GM21723 (cell line): ENCODE results near the gene CABLES1.

Source experiments
- ATAC-seq: cut with Tn5 transposase; IDR thresholded peaks from one replicate; pipeline ENCODE4 v1.9.1; 2021; ENCODE audit warnings: mild to moderate bottlenecking, moderate library complexity; ENCODE audit not compliant: unreplicated experiment

CABLES1 gene

DNA sequence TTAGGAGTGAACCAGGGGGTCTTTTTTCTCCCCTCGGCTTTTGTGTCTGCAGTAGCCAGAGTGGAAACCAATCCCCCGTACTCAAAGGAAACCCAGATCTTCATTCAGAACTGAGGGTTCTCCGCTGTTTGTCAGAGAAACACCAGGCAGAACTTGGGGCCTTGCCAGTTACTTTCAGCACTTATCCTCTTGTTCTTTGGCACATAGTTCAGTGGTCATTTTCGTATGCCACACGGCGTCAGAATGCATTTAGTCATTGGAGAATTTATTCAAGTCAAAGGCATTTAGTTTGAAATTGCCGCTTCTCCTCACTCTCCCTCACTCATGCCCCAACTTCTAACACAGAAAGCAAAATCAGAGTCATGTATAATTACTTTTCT, 102.9 kb downstream of the CABLES1 start:
- ATAC-seq: no peak

DNA sequence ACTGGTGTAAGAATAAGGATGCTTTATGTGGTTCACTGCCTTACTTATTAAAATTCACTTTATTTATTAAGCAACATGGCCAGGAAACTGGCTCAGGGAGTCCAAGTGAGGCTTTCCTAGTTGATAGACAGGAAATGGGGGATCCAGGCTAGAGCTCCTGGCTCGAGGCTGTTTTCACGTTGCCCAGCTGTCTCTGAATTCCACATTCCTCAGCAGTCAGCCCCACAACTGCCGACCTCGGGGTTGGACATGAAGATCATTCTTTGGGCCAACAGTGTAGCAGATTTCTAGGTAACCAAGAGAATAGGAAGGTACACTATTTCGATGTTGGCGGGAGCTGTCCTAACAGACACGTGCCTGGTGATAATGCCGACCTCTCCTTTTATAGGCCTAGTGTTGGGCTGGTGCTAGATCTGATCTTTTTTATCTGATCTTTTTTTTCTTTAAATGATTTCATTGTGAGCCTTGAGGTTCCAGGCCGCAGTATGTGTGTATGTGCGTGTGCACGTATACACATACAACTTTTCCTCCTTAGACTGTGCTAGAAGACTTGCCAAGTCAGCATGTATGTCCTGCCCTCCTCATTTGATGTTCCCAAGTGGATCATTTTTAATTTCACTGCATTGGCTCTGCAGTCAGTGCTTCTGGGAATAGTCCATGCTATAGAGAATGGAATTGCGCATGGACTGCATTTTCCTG, 103.5 kb downstream of the CABLES1 start:
- ATAC-seq: no peak

DNA sequence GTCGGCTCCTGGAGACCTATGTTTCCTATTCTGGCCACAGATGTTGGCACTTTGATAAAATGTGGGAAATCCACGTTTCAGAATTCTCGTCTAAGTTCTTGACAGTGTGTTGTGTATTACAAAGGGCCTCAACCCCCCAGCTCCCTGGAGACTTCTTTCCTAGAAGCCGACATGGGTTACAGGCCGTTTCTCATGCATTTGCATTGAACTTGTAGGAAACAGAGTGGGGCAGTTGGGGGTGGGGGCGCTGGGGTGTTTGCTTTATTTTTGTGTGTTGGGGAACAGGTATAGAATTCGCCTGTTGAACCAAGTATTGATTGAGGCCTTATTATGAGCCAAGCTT, 104.0 kb downstream of the CABLES1 start:
- no peak for ATAC-seq

DNA sequence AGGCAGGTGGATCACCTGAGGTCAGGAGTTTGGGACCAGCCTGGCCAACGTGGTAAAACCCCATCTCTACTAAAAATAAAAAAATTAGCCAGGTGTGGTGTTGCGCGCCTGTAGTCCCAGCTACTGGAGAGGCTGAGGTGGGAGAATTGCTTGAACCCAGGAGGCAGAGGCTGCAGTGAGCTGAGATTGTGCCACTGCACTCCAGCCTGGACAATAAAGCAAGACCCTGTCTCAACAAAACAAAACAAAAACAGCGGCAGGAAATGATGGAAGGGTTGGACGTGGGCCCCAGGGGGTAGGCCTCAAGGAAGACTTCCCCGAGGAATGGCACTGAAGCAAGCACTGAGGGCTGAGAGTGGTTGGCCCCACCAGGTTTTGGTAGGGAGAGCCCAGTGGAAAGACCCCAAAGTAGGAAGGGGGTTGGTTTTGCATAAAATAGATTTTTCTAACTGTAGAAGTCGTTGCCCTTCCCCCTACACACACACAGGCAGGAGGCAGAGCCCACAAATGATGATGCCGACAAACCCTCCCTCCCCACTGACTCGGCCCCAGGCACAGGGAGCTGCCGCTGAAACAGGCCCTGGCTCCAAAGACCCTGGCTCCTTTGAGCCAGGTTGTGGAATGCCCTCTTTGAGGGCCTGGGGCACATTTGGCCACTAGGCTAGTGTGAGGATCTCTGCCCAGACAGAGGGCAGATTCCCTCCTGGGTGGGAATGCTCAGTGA, 104.8 kb downstream of the CABLES1 start:
- no peak for ATAC-seq

DNA sequence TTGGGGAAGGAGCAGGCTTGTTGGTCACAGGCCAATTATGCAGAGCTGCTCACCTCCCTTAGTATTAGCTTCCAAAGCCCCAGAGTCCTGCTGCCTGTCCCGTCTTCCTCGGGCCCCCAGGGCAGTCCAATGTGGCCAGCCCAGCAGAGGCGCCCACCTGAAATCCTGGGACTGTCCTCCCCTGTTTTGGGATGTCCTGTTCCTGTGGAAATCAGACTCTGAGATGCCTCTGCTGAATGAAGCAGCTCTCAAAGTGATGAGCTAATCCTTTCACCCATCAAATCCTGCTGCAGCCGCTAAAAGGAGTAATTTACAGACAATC, 105.3 kb downstream of the CABLES1 start:
- no peak for ATAC-seq

DNA sequence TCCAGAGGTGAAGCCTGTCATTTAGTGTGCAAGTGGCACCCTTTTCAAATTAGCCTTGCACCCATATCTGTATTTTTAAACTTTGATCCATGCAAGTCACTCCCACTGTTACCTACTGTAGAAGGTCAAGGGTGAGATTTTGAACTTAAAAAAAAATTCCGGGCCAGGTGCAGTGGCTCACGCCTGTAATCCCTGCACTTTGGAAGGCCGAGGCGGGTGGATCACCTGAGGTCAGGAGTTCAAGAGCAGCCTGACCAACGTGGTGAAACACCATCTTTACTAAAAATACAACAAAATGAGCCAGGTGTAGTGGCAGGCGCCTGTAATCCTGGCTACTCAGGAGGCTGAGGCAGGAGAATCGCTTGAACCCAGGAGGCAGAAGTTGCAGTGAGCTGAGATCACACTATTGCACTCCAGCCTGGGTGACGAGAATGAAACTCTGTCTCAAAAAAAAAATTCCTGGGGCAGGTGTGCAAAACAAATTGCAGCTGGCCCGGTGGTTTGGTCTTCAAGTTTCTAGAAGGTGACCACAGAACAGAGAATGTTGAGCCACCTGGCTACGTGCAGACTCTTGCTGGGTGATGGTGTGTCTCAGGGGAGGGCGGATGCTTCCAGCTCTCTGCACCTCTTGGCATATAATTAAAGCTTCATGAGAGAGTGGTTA, 106.7 kb downstream of the CABLES1 start:
- ATAC-seq: peak; percentile 86

DNA sequence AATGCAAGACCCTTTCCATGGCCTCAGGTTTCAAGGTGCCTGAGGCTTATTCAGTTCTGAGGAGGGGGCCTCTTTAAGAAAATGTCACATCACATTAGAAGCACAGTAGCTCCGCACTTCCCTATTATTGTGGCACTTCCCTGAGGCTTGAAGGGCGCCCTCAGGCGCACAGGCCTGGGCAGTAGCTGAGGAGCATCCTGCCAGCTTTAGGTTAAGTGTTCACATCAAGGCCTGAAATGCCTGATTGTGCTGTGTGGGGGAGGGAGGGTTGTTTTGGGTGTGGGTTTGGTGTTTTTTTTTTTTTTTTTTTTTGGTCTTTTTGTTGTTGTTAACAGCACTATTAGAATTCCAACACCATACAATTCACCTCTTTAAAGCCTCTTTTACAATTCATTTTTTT, 107.9 kb downstream of the CABLES1 start:
- ATAC-seq: no peak

DNA sequence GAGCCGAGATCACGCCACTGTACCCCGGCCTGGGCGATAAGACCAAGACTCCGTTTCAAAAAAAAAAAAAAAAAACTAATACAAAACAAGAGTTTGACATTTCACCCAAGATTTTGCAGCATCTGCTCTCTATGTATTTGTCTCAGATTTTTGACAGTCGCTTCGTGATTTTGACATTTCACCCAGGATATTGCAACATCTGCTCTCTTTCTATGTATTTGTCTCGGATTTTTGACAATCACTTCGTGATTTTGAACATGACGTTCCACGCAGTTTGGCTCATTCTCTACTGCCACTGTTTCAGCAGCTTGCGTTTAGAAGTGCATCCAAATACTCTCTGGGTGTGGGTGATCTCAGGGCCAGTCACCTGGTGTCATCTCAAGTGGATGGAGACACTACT, 108.5 kb downstream of the CABLES1 start:
- no peak for ATAC-seq

DNA sequence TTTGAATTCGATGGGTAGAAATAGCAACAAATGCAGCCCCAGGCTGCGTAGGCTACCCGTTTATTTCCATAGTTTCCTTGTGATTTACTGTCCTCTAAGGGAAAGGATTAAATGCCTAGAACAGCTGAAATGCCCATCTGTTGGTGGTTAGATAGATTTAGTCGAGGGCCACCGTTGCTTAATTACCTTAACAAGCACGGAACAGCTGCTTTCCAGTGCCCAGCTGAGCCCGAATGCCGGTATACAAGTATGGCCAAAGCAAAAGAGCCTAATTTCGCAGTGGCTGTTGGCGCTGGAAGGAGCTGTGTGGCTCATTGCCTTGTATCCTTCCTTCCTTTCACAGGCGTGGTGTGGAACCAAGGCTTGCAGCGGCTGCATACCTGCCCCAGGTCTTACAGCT, 109.1 kb downstream of the CABLES1 start:
- no peak for ATAC-seq

DNA sequence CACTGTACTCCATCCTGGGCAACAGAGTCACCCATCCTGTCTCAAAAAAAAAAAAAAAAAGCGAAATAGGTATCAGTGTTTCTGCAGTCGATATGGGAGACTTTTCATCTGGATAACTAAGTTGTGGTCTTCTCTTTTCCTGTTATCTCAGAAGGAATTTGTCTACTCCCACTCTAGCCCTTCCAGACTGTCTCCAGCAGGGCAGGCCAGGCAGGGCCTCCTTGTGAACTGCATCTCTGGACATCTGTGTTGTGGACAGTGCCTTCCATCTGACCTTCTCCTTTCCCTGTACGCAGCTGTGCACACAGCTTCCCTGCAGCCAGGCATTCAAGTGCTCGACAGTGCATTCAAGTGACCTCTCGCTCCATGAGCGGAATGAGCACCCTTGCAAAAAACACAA, 110.2 kb downstream of the CABLES1 start:
- no peak for ATAC-seq

DNA sequence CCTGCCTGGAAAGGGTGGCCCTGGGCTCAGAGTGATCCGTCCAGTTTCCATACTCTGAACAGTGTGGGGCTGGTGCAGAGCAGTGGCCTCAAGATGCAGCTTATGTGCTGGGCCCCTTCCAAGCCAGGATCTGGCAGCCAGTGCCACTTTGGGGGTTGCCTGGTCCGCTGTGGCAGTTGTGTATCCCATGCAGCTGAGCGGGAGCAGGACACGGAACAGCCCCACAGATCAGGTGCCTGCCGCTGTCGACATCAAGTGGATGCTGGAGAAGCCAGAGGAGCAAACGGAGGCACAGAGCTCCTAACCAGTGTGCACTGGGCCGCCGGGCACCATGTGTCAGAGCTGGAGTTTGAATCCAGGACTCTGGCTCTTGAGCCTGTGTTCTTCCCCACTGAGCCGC, 112.0 kb downstream of the CABLES1 start:
- no peak for ATAC-seq

DNA sequence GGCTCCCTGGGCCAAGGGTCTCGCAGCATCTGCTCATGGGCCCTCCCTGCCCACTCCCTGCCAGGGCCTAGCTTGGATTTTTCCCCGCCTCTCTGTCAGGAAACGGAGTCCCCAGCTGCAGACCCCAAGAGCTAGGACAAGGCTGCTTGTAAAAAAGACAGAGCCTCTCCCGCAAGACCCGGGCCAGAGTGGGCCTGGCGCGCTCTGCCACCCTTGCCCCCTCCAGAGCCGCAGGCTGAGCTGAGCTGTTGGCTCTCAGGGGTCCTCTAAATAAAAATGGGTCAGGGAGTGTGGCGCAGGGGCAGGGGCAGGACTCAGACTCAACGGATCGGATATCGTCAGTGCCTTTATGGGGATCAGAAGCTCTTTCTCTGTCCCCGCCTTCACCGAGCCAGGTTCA, 112.6 kb downstream of the CABLES1 start:
- ATAC-seq: no peak

DNA sequence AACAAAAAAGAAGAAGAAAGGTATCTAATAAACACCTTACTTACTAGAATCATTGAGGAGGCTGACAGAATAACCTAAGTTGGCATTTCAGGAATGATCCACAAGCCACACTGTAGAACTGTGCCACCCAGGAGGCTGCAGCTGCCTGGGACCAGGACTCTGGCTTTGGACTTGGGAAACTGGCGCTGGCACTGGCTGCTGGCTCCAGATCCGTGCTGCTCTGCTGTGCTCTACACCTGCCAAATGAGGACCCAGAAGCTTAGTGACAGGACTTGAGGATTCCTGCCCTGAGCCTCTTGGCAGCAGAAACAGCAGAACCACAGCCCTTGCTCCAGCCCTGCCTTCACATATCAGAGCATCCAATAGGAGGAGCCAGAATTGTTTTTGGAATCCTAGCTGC, 113.5 kb downstream of the CABLES1 start:
- no peak for ATAC-seq

DNA sequence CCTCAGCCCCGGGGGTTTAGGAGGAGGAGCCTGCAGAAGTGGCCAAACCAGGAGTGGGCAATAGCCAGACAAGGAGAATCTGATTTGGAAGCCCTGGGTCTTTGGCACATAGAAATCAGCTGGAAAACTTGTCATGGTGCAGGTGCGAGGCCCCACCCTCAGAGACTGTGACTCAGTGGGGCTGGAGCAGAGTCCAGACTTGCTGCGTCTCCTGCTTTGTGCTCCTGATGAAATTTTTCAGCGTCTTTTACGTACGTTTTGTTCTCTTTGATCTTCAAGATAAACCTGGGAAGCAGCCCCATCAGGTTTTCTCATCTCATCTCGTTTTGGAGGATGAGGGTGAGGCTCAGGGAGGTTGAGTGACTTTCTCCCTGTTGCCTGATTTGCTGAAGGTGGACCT, 114.1 kb downstream of the CABLES1 start:
- ATAC-seq: no peak

DNA sequence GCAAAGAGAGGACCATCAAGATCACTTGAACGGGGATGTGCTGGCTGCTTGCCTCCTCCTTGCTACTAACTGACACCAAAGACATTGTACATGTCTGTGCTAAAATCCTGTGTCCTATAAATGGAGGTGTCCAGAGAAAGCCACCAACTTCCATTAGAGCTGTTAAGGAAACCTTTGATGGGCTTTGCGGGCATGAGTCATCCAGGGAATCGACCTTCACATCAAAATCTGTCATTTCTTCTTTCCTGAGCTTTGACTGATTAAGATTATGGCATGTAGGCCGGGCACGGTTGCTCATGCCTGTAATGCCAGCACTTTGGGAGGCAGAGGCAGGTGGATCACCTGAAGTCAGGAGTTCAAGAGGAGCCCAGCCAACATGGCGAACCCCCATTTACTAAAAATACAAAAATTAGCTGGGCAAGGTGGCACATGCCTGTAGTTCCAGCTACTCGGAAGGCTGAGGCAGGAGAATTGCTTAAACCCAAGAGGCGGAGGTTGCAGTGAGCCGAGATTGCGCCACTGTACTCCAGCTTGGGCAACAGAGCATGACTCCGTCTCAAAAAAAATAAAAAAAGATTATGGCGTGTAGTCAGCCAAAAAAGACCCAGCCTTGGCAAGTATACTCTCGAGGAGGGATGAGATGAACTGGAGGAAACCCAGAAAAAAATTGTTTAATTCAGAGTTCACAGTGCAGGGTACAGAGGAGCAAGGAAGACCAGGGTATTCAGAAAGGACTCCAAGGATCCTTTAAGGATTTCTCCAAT, 115.8 kb downstream of the CABLES1 start:
- ATAC-seq: no peak

DNA sequence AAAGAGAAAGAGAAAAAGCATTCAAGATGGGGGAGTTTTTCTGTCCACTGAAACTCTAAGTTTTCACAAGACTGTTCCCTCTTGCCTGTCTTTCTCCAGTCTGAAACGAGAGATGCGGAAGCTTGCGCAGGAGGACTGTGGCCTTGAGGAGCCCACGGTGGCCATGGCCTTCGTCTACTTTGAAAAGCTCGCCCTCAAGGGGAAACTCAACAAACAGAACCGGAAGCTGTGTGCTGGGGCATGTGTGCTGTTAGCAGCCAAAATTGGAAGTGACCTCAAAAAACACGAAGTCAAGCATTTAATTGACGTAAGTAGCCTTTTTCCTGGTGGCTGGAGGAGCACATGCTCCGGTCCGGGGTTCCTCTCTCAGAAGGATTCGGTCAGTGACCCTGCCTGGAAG, 118.3 kb downstream of the CABLES1 start:
- no peak for ATAC-seq

DNA sequence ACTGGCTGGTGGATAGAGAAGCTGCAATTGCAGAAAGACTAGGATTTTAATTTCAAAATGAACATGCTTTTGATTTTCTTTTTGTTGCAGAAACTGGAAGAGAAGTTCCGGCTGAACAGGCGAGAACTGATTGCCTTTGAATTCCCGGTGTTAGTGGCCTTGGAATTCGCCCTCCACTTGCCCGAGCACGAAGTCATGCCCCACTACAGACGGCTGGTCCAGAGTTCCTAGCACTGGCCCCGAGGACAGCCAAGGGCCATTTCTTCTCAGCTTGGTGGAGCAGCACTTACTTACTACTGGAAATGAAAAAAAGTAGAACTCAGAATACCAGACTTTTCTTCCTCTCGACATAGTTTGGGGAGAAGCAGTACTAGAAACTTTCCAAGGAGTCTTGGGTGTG, 121.9 kb downstream of the CABLES1 start:
- ATAC-seq: no peak

DNA sequence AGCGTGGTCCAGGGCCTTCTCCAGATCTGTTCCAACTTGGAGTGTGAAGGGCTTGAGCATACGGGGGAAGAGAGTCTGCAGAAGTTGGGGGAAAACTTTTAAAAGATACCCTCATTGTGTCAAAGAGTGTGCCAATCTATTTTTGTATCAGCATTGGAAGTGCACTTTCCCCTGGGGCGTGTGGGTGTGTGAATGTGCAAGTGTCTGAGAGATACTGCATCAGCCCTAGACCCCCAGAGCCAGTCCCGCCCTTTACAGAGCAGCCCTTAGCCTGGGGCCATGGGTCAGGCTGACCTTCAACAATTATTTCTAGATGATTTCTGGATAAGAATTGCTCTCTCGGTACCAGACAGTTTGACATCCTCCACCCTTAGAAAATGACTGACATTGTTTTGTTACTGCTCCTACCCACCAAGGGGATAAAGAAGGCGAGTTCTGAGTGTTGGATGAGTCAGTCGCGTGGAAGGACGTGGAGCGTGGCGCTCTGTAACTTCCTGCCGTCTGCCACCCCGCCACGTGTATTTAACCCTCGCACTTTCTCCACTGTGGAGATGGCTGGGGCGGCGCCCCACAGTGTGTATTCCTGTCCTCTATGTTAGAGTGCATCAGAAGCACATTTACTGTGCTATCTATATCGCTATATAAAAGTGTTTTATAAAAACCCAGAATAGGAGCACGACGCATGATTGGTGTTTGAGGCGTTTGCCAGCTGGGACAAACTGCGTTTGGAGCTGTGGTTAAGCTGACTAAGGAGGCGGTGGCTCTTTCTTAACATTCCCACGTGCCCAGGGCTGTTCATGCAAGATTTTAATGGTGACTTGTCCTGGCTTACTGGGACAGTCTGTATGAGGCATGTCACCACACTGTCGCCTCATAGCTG, 122.6 kb downstream of the CABLES1 start:
- ATAC-seq: no peak

DNA sequence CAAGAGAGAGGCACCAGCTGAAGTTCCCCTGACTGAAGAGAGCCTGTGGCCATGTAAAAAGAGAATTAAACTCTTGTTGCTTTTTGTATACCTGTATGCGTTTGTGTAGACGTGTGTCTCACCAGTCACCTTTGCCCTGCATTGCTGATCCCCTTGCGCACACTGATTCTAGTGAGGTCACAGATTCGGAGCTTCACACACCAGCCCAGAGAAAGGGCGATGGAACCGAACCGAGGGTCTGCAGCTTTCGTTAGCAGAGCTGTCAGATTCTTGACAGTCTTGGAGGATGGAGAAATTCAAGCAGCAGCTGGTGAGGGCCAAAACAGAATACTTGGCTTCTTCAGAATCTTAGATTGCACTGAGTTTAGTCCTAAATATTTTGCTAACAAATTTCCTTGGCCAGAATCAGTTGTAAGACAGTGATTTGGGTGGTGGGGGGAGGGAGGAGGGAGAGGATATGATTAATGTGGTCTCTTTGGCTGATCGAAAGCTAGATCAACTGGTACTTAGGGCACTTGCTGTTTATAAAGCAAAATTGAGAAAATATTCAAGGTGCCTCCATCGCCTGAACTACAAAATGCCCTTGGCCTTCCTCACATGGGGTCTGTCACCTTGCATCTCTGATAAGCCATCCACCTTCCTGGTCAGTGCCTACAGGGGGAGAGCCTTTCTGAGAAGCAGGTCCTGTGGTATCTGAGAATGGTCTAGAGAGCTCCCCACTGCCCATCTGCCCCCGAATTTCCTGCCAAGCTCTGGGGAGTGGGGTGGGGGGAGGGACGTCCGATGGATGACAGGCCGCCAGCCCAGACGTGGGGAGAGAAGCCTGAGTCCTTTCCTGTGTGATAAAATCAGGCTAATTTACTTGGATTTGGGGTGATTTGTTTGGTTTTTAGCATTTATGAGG, 123.5 kb downstream of the CABLES1 start:
- ATAC-seq: no peak
